ENCODE results near the gene TCP11X1.
"Not testable (repeated sequence)": the region's sequence is repeated elsewhere in the genome, so short reads cannot be mapped to it uniquely, and the experiment has no call there.

DNA sequence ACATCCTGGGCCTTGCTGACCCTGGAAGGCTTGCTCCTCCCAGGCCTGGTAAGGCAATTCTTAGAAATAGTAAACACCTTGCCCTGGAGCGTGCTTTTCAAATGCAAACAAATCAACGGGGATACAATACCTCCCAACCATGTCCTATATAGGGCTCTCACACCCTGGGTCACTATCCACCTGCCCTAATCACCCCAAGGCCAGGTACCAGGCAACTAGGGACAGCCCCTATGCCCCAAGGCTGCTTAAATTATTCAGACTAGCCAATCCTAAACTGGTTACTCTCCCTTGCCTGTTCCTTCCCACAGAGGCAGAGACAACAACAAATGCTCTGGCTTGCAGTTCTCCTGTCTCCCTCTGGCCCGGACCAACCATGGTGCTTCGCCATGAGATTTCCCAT lies 57.1 kb downstream of the TCP11X1 start:
- not testable (repeated sequence) for TF ChIP-seq CTCF, POLR2A (IDR thresholded peaks at IDR 0.05)

Data from Peyer's patch (tissue), 4 donors.